Gastroesophageal sphincter (tissue), 4 donors: ENCODE results near the gene CYB561D1. TPM values are rescaled to one million over a fixed set of nuclear protein-coding genes. Genes with fewer than 3 reads are reported as not detected.
A peak's percentile ranks its signal among the peaks of the same experiment; 100 is the strongest.

ENCODE experiments used
- ATAC-seq: fragments of 150-250 bp; one replicate; pipeline ENCODE4 v1.9.1; 2016; ENCODE audit warnings: mild to moderate bottlenecking, moderate library complexity
- H3K27ac ChIP-seq, 4 donors: fragments of 200-600 bp; sonication (generic) in 3 of 4; 1 replicate in 3 of 4; 2 replicates in 1 of 4; pipeline ENCODE4 v1.5.1; 2016 to 2019
- H3K27me3 ChIP-seq: fragments of 200-600 bp; sonication (generic); one replicate; pipeline ENCODE4 v1.5.1; 2019
- H3K36me3 ChIP-seq, 2 donors: fragments of 200-600 bp; sonication (generic); one replicate each; pipeline ENCODE4 v1.5.1; 2019; ENCODE audit warnings: control low read depth in 1 of 2
- H3K4me1 ChIP-seq, 3 donors: fragments of 200-600 bp; sonication (generic); 1 replicate in 2 of 3; 2 replicates in 1 of 3; pipeline ENCODE4 v1.5.1; 2016 to 2019; ENCODE audit warnings: control low read depth in 2 of 3
- H3K4me3 ChIP-seq, 2 donors: fragments of 200-600 bp; sonication (generic); one replicate each; pipeline ENCODE4 v1.5.1; 2019; ENCODE audit warnings: mild to moderate bottlenecking in 1 of 2, moderate library complexity in 1 of 2
- H3K9me3 ChIP-seq, 3 donors: fragments of 200-600 bp; sonication (generic); one replicate each; pipeline ENCODE4 v1.5.1; 2017 to 2019; ENCODE audit warnings: control low read depth in 2 of 3
- EP300 ChIP-seq: sonication (generic); formaldehyde crosslinking; IDR thresholded peaks from one replicate; pipeline ENCODE4 v1.6.1; 2017; ENCODE audit warnings: antibody characterized with exemption, mild to moderate bottlenecking
- POLR2A ChIP-seq, 2 donors: fragments of 450-650 bp; IDR thresholded peaks; one replicate each; pipeline ENCODE4 v1.6.1; 2017; ENCODE audit warnings: antibody characterized with exemption in 2 of 2, mild to moderate bottlenecking in 2 of 2, moderate library complexity in 1 of 2
- POLR2AphosphoS5 ChIP-seq: sonication (generic); formaldehyde crosslinking; IDR thresholded peaks from one replicate; pipeline ENCODE4 v1.6.1; 2017; ENCODE audit warnings: antibody characterized with exemption
- WGBS, 2 donors: methylation state at CpG; one replicate each; pipeline ENCODE4 v1.1.5; 2018; ENCODE audit warnings: low coverage in 1 of 2; 5-methylcytosine and 5-hydroxymethylcytosine counted together
- total RNA-seq, 4 donors: library from RNA; depleted of rRNA; stranded (reverse); fragments of >200 nt; gene quantifications; one replicate each; pipeline ENCODE4 v1.1.0, GENCODE V29; 2016
- TF ChIP-seq, protein P1 (sequence below), 4 experiments: fragments of 200-600 bp in 2 of 4; fragments of 450-650 bp in 2 of 4; sonication (generic) in 1 of 4; IDR thresholded peaks; one replicate each; pipeline ENCODE4 v1.5.1; 2017 to 2019; ENCODE audit warnings: antibody characterized with exemption in 4 of 4, mild to moderate bottlenecking in 2 of 4, moderate library complexity in 2 of 4

The CYB561D1 gene
- total RNA-seq, 4 donors from 2014 or later: 8.3 to 15.9 (median 10.7) TPM

DNA sequence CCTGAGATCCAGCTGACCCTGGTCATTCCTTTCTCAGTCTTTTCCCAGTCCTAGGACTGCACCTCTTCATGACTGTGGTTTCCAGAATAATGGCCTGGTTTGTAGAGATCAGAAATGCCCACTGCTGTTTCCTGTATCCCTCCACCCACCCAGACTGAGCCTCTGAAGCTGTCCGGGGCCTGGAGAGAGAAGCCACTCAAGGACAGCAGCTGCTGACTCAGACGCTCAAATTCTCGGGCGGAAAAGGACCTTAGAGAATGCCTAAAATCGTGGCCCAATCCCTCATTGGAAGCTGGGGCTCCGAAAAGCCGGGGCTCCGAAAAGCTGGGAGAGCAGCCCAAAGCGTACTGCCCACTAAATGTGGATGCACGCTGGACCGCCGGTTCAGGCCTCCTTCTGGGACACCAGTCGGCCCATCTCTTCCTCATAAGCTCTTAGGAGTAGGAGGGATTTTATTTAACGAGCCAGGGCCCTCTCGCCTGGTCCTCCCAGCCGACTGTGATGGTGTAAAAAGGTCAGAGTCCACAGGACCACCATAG, 38.0 kb downstream of the CYB561D1 start:
- no peaks in the 10 kb centered on the region for H3K36me3 ChIP-seq
- 19% methylated on average over 5 of the region's 16 CpGs; no CpG with 5 or more reads in 1 of the 2 donors for WGBS, 2 donors
- no peaks in the 10 kb centered on the region for H3K9me3 ChIP-seq
- peak overlapping the region in 1 of 4 donors; percentile 64 for H3K27ac ChIP-seq
- H3K27me3 ChIP-seq: no peaks in the 10 kb centered on the region
- no peak for TF ChIP-seq POLR2A (IDR thresholded peaks at IDR 0.05)
- TF ChIP-seq EP300: no peak
- no peak for TF ChIP-seq POLR2AphosphoS5
- TF ChIP-seq, protein P1, sequence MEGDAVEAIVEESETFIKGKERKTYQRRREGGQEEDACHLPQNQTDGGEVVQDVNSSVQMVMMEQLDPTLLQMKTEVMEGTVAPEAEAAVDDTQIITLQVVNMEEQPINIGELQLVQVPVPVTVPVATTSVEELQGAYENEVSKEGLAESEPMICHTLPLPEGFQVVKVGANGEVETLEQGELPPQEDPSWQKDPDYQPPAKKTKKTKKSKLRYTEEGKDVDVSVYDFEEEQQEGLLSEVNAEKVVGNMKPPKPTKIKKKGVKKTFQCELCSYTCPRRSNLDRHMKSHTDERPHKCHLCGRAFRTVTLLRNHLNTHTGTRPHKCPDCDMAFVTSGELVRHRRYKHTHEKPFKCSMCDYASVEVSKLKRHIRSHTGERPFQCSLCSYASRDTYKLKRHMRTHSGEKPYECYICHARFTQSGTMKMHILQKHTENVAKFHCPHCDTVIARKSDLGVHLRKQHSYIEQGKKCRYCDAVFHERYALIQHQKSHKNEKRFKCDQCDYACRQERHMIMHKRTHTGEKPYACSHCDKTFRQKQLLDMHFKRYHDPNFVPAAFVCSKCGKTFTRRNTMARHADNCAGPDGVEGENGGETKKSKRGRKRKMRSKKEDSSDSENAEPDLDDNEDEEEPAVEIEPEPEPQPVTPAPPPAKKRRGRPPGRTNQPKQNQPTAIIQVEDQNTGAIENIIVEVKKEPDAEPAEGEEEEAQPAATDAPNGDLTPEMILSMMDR (IDR thresholded peaks at IDR 0.05): no peak
- ATAC-seq: no peak
- peak overlapping the region in 1 of 2 donors; percentile 2 for H3K4me3 ChIP-seq
- H3K4me1 ChIP-seq: peaks cover 2 to 52% (median 10%) of the 10 kb centered on the region in 3 donors

DNA sequence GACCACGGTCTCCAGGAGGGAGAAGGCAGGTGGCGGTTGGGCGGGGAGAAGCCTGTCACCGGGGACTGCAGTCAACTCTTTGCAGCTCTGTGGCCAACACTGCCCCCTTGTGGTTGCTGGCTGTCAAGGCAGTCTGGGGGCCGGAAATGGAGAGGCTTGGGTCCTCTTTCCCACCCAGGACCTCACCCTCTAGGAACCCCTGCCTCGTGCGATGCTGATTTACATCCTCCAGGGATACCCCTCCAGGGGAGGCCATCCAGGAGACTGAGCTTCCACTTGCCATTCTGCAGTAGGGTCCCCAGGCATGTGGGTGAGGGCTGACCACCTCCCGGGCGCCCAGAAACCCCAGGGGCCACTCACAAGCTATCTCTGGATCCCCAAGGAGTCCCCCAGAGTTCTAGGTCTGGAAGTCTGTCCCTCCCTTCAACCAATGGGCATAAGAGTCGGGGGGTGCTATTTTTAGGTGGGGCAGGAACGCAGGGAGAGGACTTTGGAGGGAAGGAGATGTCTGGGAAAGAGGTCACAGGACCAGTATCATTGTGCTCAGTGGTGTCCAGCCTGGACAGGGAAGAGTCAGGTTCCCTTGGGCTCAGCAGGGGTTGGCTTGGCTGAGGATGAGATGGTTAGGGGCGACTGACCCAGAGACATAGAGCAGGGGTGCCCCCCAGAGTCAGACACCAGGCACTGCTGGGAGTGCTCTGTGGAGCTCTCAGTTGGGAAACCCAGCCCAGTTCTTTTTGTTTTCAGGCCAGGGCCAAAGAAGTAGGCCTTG, 38.7 kb downstream of the CYB561D1 start:
- Histone ChIP-seq H3K9me3 (no peaks in the 10 kb centered on the region), H3K4me1 (peaks cover 2 to 53% (median 10%) of the 10 kb centered on the region in 3 donors), H3K27me3 (no peaks in the 10 kb centered on the region), H3K4me3 (peak overlapping the region in 1 of 2 donors; percentile 2), H3K36me3 (no peaks in the 10 kb centered on the region), H3K27ac (peak overlapping the region in 3 of 4 donors; percentile 41 to 64 (median 52))
- WGBS, 2 donors: no CpG with 5 or more reads among the region's 12 CpGs
- peak; percentile 78 for ATAC-seq
- TF ChIP-seq, protein P1 (IDR thresholded peaks at IDR 0.05): peak; percentile 96 to 99 (median 99)
- no peak for TF ChIP-seq POLR2A (IDR thresholded peaks at IDR 0.05)

DNA sequence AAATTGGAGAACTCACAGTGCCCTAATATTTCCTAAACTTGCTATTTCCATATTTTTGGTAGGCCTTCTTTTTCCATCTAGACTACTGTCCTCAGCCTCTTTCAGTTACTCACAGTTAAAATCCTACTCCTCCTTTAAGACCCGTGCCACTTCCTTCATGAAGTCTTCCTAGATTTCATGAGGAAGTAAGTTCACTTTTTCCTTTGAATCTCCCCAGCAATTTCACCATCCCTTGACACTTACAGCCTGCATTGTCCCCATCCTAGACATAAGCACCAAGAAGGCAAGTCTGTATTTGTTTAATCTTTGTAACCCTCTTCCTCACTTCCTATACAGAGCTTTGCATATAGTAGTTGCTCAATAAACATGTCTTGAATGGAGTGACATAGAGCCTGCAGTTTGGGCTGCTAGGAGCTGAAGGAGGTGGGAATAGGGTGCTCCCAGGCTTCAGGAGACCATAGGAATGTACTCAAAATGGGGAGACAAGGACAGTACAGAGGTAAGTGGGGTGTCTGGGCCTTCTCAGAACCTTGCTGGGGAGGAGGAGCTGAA, 40.5 kb downstream of the CYB561D1 start:
- WGBS, 2 donors: 83 to 100% methylated on average over 1 of the region's 1 CpG
- H3K27ac ChIP-seq: no peak overlapping the region

DNA sequence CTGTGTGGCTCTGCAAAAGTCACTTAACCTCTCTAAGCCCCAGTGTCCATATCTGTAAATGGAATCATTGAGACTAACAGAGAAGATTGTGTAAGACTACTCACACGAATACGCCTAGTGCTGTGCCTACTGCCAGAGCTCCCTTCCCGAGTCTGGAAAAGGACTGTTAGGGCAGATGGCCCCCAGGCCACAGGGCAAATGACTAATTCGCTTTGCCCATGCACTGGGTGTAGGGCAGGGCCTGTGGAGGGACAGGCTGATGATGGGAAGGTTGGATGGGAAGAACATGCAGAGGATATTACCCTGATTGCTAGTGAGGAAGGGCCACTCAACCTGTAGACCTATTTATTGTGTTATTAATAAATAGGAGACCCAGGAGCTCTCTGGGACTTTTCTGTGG, 41.6 kb downstream of the CYB561D1 start:
- no peaks in the 10 kb centered on the region for H3K36me3 ChIP-seq
- H3K9me3 ChIP-seq: no peaks in the 10 kb centered on the region
- no peak overlapping the region for H3K4me3 ChIP-seq
- TF ChIP-seq, protein P1 (IDR thresholded peaks at IDR 0.05): no peak
- TF ChIP-seq POLR2A (IDR thresholded peaks at IDR 0.05) (no peak), EP300 (no peak), POLR2AphosphoS5 (no peak)
- H3K27ac ChIP-seq: peak overlapping the region; percentile 7 to 63 (median 58)
- no peak for ATAC-seq
- H3K27me3 ChIP-seq: no peaks in the 10 kb centered on the region
- H3K4me1 ChIP-seq: peaks cover 2 to 43% (median 10%) of the 10 kb centered on the region in 3 donors
- WGBS, 2 donors: 33 to 70% methylated on average over 2 to 3 of the region's 4 CpGs

More for the DNA sequence above, 40.5 kb downstream of the CYB561D1 start:
- Histone ChIP-seq H3K9me3 (no peaks in the 10 kb centered on the region), H3K27me3 (no peaks in the 10 kb centered on the region), H3K36me3 (no peaks in the 10 kb centered on the region), H3K4me3 (no peak overlapping the region), H3K4me1 (peaks cover 2 to 53% (median 10%) of the 10 kb centered on the region in 3 donors)
- TF ChIP-seq POLR2AphosphoS5 (no peak), EP300 (no peak), POLR2A (IDR thresholded peaks at IDR 0.05) (no peak)
- TF ChIP-seq, protein P1 (IDR thresholded peaks at IDR 0.05): no peak
- ATAC-seq: no peak
